ENCODE measurements around the gene HM13. TPM values are rescaled to one million over a fixed set of nuclear protein-coding genes. Genes with fewer than 3 reads are reported as not detected.
A peak's percentile ranks its signal among the peaks of the same experiment; 100 is the strongest.

Gene HM13
- total and polyA plus RNA-seq, 2 of the 4 experiments (the other 2 are of a cell fraction) = 53.2 to 203 TPM

- ATAC-seq (ENCODE audit: low read depth) (no peak), DNase-seq (no peak)
- in situ Hi-C loops (cut with MboI; ENCODE audit: low sequenced_read_pairs) = no loop called here
Measured at GRCh38 chr20:31581391-31581790, 67.1 kb downstream of the HM13 start.

More at GRCh38 chr20:31581391-31581790, 67.1 kb downstream of the HM13 start:
- no peak overlapping the region for H4K5ac ChIP-seq (ENCODE audit: low read depth, low read length)
- dilution Hi-C loops (cut with HindIII; ENCODE audit: low sequenced_read_pairs, unreplicated experiment) = no loop called here
- no peaks in the 10 kb centered on the region for H3K9me3 ChIP-seq (ENCODE audit: control insufficient read depth, insufficient read depth, low read length)
- H3K18ac ChIP-seq (ENCODE audit: low read depth, low read length) = no peak overlapping the region
- no peaks in the 10 kb centered on the region for H3K27me3 ChIP-seq (ENCODE audit: control insufficient read depth, insufficient read depth, low read length)
- H2AK5ac ChIP-seq (ENCODE audit: low read depth, low read length) = peak overlapping the region; percentile 78; the same call in 1 of the 2 replicates
- no peaks in the 10 kb centered on the region for H3K36me3 ChIP-seq (ENCODE audit: control insufficient read depth, insufficient read depth, low read length)
- no peaks in the 10 kb centered on the region for H3K9me1 ChIP-seq (ENCODE audit: insufficient read depth, low read length)
- H3K56ac ChIP-seq (ENCODE audit: extremely low read depth, insufficient read depth, low read length) = no peak overlapping the region
- no peak overlapping the region for H2BK120ac ChIP-seq (ENCODE audit: low read depth, low read length)
- H3K79me1 ChIP-seq (ENCODE audit: low read depth in 1 of 2, low read length in 2 of 2) = no peaks in the 10 kb centered on the region
- no peak overlapping the region for H4K91ac ChIP-seq (ENCODE audit: insufficient read depth, low read depth, low read length)
- H2BK5ac ChIP-seq (ENCODE audit: low read depth, low read length, poor library complexity, severe bottlenecking) = no peak overlapping the region
- CTCF ChIA-PET = no interaction called here
- TF ChIP-seq CHD1 (IDR thresholded peaks at IDR 0.05; ENCODE audit: low read depth, low read length) (no peak), FOS (IDR thresholded peaks at IDR 0.05; ENCODE audit: low read depth, low read length) (no peak), RFX5 (IDR thresholded peaks at IDR 0.05; ENCODE audit: low read depth, low read length) (no peak), MAFK (IDR thresholded peaks at IDR 0.05; ENCODE audit: low read depth, low read length) (no peak), MAZ (IDR thresholded peaks at IDR 0.05; ENCODE audit: borderline replicate concordance, low read depth, low read length) (no peak), POLR2A (IDR thresholded peaks at IDR 0.05; ENCODE audit: low read depth, low read length) (no peak), MXI1 (IDR thresholded peaks at IDR 0.05; ENCODE audit: borderline replicate concordance, low read depth, low read length) (no peak), CTCF (conservative IDR thresholded peaks at IDR 0.05; ENCODE audit: low read depth, low read length) (no peak), BHLHE40 (IDR thresholded peaks at IDR 0.05; ENCODE audit: low read depth, low read length) (no peak), RAD21 (IDR thresholded peaks at IDR 0.05; ENCODE audit: low read length) (no peak)
- H4K20me1 ChIP-seq (ENCODE audit: insufficient read depth, low read length) = no peaks in the 10 kb centered on the region
- POLR2A ChIA-PET (ENCODE audit: unreplicated experiment) = no interaction called here
- WGBS, 2 experiments (ENCODE audit: extremely low coverage in 2 of 2, insufficient read length in 1 of 2) = no CpG with 5 or more reads among the region's 13 CpGs
- no peak overlapping the region for H2BK15ac ChIP-seq (ENCODE audit: low read depth, low read length)
- no peak overlapping the region for H3K4me2 ChIP-seq (ENCODE audit: low read depth, low read length)
- BruUV-seq (replicated peaks) = no TSS peak
- H3K14ac ChIP-seq (replicated peaks; ENCODE audit: low read depth, low read length) = no peak overlapping the region
- H3K4me3 ChIP-seq (ENCODE audit: insufficient read depth, low read depth, low read length) = no peak overlapping the region
- H3K4me1 ChIP-seq (ENCODE audit: control insufficient read depth, insufficient read depth, low read length) = no peaks in the 10 kb centered on the region
- H3K23ac ChIP-seq (ENCODE audit: low read depth, low read length) = no peak overlapping the region
- H2AK9ac ChIP-seq (replicated peaks; ENCODE audit: low read depth, low read length, poor library complexity) = no peak overlapping the region
- H3K9ac ChIP-seq (ENCODE audit: low read depth, low read length) = no peak overlapping the region
- no peak overlapping the region for H2BK20ac ChIP-seq (ENCODE audit: low read depth, low read length)
- H4K8ac ChIP-seq (ENCODE audit: low read depth in 2 of 2, low read length in 2 of 2) = no peak overlapping the region
- no peak overlapping the region for H3K27ac ChIP-seq (ENCODE audit: insufficient read depth, low read length)
- no peak overlapping the region for H3K4ac ChIP-seq (ENCODE audit: low read depth, low read length)
- peak overlapping the region; percentile 32 for H2AFZ ChIP-seq (replicated peaks; ENCODE audit: low read length, poor library complexity)
- intact Hi-C loops (cut with micrococcal nuclease) = no loop called here

Measured in IMR-90 (cell line).